B cell (primary cell): ENCODE data around the gene BUB3.

Experiments used
- EZH2 ChIP-seq: IDR thresholded peaks from 2 replicates; pipeline ENCODE4 v1.6.1; 2012; ENCODE audit warnings: borderline replicate concordance, low read depth, mild to moderate bottlenecking, moderate library complexity, low read length; ENCODE audit not compliant: insufficient read depth, poor library complexity, severe bottlenecking
- TF ChIP-seq, protein P1 (sequence below): fragments of 200-600 bp; IDR thresholded peaks from one replicate; pipeline ENCODE4 v1.8.0; 2022; ENCODE audit warnings: antibody characterized with exemption, mild to moderate bottlenecking

DNA sequence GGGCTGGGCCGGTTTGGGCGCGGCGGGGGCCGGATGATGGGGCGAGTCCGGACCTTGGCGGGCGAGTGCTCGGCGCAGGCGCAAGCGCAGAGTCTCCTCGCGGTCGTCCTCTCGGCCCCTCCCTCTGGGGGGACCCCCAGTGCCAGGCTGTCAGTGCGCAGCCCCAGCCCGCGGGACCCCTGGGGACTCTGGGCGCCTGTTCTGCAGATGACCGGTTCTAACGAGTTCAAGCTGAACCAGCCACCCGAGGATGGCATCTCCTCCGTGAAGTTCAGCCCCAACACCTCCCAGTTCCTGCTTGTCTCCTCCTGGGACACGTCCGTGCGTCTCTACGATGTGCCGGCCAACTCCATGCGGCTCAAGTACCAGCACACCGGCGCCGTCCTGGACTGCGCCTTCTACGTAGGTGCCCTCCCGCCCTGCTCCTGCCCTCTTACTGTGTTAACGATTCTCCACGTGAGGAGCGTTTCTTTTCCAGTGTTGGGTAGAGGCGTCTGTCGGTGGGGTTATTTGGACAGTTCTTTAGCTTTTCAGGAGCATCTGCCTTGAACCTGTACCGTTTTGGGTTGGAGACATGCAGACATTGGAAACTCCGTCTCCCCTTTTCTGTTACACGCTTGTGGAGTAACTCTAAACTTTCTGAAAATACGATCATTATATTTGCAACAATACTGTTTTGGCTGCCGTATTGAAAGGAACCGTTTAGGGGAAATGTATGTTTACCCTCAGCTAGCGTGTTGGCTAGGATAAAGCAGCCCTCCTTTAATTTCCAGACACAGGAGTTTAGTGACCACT lies 706 bp downstream of the BUB3 start:
- TF ChIP-seq, protein P1, sequence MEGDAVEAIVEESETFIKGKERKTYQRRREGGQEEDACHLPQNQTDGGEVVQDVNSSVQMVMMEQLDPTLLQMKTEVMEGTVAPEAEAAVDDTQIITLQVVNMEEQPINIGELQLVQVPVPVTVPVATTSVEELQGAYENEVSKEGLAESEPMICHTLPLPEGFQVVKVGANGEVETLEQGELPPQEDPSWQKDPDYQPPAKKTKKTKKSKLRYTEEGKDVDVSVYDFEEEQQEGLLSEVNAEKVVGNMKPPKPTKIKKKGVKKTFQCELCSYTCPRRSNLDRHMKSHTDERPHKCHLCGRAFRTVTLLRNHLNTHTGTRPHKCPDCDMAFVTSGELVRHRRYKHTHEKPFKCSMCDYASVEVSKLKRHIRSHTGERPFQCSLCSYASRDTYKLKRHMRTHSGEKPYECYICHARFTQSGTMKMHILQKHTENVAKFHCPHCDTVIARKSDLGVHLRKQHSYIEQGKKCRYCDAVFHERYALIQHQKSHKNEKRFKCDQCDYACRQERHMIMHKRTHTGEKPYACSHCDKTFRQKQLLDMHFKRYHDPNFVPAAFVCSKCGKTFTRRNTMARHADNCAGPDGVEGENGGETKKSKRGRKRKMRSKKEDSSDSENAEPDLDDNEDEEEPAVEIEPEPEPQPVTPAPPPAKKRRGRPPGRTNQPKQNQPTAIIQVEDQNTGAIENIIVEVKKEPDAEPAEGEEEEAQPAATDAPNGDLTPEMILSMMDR = no peak
- TF ChIP-seq EZH2 = no peak
